ENCODE data around the gene MYOT. TPM values are rescaled to one million over a fixed set of nuclear protein-coding genes. Genes with fewer than 3 reads are reported as not detected.

The MYOT gene
- total RNA-seq, 1 experiment from 2014 or later: not detected

DNA sequence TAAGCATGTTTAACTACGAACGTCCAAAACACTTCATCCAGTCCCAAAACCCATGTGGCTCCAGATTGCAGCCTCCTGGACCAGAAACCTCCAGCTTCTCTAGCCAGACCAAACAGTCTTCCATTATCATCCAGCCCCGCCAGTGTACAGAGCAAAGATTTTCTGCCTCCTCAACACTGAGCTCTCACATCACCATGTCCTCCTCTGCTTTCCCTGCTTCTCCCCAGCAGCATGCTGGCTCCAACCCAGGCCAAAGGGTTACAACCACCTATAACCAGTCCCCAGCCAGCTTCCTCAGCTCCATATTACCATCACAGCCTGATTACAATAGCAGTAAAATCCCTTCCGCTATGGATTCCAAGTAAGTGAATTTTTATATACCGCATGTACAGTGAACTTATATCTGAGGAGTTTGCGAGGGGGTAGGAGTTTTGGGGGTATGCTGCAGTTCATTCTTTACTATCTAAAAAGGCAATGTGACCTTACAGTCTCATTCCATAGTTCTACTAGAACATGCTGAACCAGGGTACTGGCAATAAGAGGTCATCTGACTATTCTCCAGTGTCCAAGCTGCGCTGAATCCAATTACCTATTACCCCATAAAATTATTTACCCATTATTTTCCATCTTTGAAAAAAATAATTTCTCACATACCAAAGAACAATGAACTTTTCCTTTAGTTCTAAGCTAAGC lies 3.1 kb downstream of the MYOT start:
- ATAC-seq: no peak
- no peaks in the 10 kb centered on the region for H3K36me3 Mint-ChIP-seq
- no peak for DNase-seq (ENCODE audit: low spot score)
- H3K9me3 Mint-ChIP-seq: no peaks in the 10 kb centered on the region
- ChIA-PET POLR2A (no interaction called here), CTCF (interaction anchor here (0.5 to 0.9 kb wide), 2 partner anchors 175 to 241 kb away, joined by 3 to 4 read pairs; no protein-coding TSS in a partner anchor)
- TF ChIP-seq, protein P1, sequence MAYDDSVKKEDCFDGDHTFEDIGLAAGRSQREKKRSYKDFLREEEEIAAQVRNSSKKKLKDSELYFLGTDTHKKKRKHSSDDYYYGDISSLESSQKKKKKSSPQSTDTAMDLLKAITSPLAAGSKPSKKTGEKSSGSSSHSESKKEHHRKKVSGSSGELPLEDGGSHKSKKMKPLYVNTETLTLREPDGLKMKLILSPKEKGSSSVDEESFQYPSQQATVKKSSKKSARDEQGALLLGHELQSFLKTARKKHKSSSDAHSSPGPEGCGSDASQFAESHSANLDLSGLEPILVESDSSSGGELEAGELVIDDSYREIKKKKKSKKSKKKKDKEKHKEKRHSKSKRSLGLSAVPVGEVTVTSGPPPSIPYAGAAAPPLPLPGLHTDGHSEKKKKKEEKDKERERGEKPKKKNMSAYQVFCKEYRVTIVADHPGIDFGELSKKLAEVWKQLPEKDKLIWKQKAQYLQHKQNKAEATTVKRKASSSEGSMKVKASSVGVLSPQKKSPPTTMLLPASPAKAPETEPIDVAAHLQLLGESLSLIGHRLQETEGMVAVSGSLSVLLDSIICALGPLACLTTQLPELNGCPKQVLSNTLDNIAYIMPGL (CRISPR knock-in tag; IDR thresholded peaks at IDR 0.05): no peak
- TF ChIP-seq ELF4 (CRISPR knock-in tag; IDR thresholded peaks at IDR 0.05; ENCODE audit: low read depth) (no peak), ZNF317 (CRISPR knock-in tag; IDR thresholded peaks at IDR 0.05; ENCODE audit: borderline replicate concordance, low read depth) (no peak), NR1H2 (CRISPR knock-in tag; IDR thresholded peaks at IDR 0.05) (no peak), ZNF423 (CRISPR knock-in tag; IDR thresholded peaks at IDR 0.05) (no peak), FOXP1 (CRISPR knock-in tag; IDR thresholded peaks at IDR 0.05; ENCODE audit: borderline replicate concordance) (no peak), PRRX2 (CRISPR knock-in tag; IDR thresholded peaks at IDR 0.05) (no peak)
- TF ChIP-seq, protein P2, sequence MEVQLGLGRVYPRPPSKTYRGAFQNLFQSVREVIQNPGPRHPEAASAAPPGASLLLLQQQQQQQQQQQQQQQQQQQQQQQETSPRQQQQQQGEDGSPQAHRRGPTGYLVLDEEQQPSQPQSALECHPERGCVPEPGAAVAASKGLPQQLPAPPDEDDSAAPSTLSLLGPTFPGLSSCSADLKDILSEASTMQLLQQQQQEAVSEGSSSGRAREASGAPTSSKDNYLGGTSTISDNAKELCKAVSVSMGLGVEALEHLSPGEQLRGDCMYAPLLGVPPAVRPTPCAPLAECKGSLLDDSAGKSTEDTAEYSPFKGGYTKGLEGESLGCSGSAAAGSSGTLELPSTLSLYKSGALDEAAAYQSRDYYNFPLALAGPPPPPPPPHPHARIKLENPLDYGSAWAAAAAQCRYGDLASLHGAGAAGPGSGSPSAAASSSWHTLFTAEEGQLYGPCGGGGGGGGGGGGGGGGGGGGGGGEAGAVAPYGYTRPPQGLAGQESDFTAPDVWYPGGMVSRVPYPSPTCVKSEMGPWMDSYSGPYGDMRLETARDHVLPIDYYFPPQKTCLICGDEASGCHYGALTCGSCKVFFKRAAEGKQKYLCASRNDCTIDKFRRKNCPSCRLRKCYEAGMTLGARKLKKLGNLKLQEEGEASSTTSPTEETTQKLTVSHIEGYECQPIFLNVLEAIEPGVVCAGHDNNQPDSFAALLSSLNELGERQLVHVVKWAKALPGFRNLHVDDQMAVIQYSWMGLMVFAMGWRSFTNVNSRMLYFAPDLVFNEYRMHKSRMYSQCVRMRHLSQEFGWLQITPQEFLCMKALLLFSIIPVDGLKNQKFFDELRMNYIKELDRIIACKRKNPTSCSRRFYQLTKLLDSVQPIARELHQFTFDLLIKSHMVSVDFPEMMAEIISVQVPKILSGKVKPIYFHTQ (CRISPR knock-in tag; IDR thresholded peaks at IDR 0.05): no peak
- TF ChIP-seq, protein P3, sequence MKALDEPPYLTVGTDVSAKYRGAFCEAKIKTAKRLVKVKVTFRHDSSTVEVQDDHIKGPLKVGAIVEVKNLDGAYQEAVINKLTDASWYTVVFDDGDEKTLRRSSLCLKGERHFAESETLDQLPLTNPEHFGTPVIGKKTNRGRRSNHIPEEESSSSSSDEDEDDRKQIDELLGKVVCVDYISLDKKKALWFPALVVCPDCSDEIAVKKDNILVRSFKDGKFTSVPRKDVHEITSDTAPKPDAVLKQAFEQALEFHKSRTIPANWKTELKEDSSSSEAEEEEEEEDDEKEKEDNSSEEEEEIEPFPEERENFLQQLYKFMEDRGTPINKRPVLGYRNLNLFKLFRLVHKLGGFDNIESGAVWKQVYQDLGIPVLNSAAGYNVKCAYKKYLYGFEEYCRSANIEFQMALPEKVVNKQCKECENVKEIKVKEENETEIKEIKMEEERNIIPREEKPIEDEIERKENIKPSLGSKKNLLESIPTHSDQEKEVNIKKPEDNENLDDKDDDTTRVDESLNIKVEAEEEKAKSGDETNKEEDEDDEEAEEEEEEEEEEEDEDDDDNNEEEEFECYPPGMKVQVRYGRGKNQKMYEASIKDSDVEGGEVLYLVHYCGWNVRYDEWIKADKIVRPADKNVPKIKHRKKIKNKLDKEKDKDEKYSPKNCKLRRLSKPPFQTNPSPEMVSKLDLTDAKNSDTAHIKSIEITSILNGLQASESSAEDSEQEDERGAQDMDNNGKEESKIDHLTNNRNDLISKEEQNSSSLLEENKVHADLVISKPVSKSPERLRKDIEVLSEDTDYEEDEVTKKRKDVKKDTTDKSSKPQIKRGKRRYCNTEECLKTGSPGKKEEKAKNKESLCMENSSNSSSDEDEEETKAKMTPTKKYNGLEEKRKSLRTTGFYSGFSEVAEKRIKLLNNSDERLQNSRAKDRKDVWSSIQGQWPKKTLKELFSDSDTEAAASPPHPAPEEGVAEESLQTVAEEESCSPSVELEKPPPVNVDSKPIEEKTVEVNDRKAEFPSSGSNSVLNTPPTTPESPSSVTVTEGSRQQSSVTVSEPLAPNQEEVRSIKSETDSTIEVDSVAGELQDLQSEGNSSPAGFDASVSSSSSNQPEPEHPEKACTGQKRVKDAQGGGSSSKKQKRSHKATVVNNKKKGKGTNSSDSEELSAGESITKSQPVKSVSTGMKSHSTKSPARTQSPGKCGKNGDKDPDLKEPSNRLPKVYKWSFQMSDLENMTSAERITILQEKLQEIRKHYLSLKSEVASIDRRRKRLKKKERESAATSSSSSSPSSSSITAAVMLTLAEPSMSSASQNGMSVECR (CRISPR knock-in tag; IDR thresholded peaks at IDR 0.05; ENCODE audit: borderline replicate concordance): no peak
- TF ChIP-seq, protein P4, sequence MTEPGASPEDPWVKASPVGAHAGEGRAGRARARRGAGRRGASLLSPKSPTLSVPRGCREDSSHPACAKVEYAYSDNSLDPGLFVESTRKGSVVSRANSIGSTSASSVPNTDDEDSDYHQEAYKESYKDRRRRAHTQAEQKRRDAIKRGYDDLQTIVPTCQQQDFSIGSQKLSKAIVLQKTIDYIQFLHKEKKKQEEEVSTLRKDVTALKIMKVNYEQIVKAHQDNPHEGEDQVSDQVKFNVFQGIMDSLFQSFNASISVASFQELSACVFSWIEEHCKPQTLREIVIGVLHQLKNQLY (CRISPR knock-in tag; IDR thresholded peaks at IDR 0.05): no peak
- TF ChIP-seq, protein P5, sequence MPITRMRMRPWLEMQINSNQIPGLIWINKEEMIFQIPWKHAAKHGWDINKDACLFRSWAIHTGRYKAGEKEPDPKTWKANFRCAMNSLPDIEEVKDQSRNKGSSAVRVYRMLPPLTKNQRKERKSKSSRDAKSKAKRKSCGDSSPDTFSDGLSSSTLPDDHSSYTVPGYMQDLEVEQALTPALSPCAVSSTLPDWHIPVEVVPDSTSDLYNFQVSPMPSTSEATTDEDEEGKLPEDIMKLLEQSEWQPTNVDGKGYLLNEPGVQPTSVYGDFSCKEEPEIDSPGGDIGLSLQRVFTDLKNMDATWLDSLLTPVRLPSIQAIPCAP (CRISPR knock-in tag; IDR thresholded peaks at IDR 0.05): no peak
- H3K27me3 Mint-ChIP-seq (ENCODE audit: low read depth): no peaks in the 10 kb centered on the region
- no peaks in the 10 kb centered on the region for H3K4me1 Mint-ChIP-seq
- no peak overlapping the region for H3K27ac Mint-ChIP-seq
- no peak overlapping the region for H3K4me3 Mint-ChIP-seq

DNA sequence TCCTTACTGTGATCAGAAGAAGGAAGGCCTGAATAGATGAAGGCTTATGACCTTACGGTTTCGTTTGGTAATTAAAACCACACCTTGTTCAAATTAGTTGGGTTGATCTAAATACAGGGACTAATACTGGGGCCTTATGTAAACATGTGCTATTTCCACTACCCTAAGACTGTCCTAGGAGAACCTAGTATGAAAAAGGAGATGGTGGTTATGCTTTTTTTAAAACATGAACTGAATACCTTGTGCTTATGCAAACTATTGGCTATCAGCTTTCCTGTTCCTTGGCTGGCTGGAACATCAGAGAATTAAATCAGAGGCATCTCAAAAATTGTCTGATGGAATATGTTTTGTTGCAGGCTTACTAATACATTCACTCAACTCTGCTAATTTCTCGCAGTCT lies 3.9 kb downstream of the MYOT start:
- ATAC-seq (no peak), DNase-seq (ENCODE audit: low spot score) (no peak)
- H3K4me1 Mint-ChIP-seq: no peaks in the 10 kb centered on the region
- ChIA-PET CTCF (interaction anchor here (1.6 kb wide), 1 partner anchor 92 kb away, joined by 5 read pairs; no protein-coding TSS in a partner anchor), POLR2A (no interaction called here)
- H3K4me3 Mint-ChIP-seq: no peak overlapping the region
- no peaks in the 10 kb centered on the region for H3K36me3 Mint-ChIP-seq
- H3K27me3 Mint-ChIP-seq (ENCODE audit: low read depth): no peaks in the 10 kb centered on the region
- H3K27ac Mint-ChIP-seq: no peak overlapping the region
- H3K9me3 Mint-ChIP-seq: no peaks in the 10 kb centered on the region
- TF ChIP-seq NFE2L1 (CRISPR knock-in tag; IDR thresholded peaks at IDR 0.05) (no peak), CREB1 (CRISPR knock-in tag; IDR thresholded peaks at IDR 0.05) (no peak), PRRX2 (CRISPR knock-in tag; IDR thresholded peaks at IDR 0.05) (no peak), FOXP1 (CRISPR knock-in tag; IDR thresholded peaks at IDR 0.05; ENCODE audit: borderline replicate concordance) (no peak), SOX15 (CRISPR knock-in tag; IDR thresholded peaks at IDR 0.05) (no peak)
- TF ChIP-seq, protein P4 (CRISPR knock-in tag; IDR thresholded peaks at IDR 0.05): no peak
- TF ChIP-seq, protein P3 (CRISPR knock-in tag; IDR thresholded peaks at IDR 0.05; ENCODE audit: borderline replicate concordance): no peak
